HG02943 (cell line): ENCODE data around the gene LSM7.

Source experiments
- ATAC-seq: cut with Tn5 transposase; IDR thresholded peaks from one replicate; pipeline ENCODE4 v1.9.1; 2021; ENCODE audit warnings: mild to moderate bottlenecking, low read depth, moderate library complexity; ENCODE audit not compliant: unreplicated experiment

Gene LSM7

GRCh38 chr19:2338751-2339643 is 10.6 kb upstream of the LSM7 start:
- ATAC-seq, result no peak

GRCh38 chr19:2338055-2338615 is 9.7 kb upstream of the LSM7 start:
- ATAC-seq, result no peak

DNA sequence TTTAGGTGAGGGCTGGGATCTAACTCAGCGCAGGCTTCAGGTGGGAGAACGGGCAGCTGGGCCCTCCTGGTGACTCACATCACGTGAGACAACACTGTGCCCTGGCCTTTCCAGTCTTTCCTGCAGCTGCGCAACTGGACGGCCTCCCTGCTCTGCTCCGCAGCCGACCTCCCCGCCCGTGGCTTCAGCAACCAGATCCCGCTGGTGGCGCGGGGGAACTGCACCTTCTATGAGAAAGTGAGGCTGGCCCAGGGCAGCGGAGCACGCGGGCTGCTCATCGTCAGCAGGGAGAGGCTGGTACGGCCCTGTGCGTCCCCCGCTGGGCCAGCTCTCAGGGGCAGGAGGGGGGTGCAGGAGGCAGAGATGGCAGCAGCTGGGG is 8.9 kb upstream of the LSM7 start:
- ATAC-seq, result no peak

DNA sequence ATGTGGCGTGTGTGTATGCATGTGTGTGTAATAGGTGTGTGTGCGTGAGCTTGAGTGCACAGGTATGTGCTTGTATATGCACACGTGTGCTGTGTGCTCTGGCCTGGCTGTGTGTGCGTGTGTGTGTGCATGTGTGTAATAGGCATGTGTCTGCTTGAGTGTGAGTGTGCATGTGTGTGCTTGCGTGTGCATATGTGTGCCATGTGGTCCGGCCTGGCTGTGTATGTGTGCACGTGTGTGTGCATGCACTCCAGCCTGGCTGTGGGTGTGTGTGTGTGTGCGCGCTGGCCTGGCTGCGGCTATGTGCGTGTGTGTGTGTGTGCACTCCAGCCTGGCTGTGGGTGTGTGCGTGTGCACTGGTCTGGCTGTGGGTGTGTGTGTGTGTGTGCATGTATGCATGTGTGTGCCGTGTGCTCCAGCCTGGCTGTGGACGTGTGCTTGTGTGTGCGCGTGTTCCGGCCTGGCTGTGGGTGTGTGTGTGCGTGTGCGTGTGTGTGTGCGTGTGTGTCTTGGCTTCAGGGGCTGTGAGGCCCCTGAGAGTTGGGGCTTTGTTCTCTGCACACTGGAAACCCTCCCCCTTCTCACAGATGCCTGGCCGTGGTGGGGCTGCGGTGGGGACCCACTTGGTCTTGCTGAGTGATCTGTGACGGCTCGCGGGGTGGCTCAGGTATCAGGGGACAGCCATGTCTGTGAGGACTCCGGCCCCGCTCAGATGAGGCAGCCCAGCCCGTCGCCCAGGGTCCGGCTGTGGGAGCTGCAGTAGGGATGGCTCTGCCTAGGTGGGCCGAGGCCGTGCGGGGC is 8.3 kb upstream of the LSM7 start:
- ATAC-seq, result no peak

DNA sequence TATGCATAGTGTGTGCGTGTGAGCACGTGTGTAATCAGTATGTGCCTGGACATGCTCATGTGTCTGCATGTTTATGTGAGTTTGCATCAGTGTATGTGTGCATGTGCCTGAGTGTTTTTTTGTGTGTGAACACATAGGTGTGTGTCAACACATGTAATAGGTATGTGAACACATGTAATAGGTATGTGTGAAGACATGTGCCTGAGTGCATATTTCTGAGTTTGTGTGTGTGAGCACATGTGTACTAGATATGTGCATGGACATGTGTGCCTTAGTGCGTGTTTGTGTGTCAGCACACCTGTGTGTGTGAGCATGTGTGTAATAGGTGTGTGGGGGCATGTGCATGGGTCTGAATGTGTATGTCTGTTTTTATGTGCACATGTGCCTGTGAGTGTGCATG is 7.5 kb upstream of the LSM7 start:
- ATAC-seq, result no peak

DNA sequence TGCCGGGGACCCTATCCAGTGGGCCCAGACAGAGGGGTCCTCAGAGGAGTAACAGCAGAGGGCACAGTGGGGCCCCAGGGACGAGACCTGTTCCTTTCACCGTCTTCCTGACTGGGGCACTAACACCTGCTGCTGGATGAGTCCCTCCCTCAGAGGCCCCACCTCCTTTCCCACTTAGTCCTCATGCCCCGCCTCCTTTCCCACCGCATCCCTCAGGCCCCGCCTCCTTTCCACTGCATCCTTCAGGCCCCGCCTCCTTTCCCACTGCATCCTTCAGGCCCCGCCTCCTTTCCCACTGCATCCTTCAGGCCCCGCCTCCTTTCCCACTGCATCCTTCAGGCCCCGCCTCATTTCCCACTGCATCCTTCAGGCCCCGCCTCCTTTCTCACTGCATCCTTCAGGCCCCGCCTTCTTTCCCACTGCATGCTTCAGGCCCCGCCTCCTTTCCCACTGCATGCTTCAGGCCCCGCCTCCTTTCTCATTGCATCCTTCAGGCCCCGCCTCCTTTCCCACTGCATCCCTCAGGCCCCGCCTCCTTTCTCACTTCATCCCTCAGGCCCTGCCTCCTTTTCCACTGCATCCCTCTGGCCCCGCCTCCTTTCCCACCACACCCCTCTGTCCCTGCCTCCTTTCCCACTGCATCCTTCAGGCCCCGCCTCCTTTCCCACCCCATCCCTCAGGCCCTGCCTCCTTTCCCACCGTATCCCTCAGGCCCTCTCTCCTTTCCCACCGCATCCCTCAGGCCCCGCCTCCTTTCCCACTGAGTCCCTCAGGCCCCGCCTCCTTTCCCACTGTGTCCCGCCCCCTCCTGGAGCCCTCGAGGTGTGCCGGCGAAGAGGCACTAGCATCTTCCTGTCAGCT is 6.8 kb upstream of the LSM7 start:
- ATAC-seq, result no peak

DNA sequence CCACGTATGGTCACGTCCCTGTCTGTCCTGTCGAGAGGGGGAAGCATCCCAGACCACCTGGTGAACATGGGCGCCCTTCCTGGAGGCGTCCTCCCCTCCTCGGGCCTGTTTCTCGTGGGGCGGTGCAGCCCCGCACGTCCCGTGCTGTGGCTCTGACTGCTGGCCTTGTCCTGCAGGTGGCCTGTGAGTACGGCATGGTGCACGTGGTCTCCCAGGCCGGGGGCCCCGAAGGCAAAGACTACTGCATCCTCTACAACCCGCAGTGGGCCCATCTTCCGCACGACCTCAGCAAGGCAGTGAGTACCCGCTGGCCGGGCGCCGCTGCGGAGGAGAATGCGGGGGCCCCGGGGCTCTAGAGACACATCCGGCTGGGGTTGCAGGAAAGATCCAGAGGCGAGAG is 6.0 kb upstream of the LSM7 start:
- ATAC-seq, result no peak

DNA sequence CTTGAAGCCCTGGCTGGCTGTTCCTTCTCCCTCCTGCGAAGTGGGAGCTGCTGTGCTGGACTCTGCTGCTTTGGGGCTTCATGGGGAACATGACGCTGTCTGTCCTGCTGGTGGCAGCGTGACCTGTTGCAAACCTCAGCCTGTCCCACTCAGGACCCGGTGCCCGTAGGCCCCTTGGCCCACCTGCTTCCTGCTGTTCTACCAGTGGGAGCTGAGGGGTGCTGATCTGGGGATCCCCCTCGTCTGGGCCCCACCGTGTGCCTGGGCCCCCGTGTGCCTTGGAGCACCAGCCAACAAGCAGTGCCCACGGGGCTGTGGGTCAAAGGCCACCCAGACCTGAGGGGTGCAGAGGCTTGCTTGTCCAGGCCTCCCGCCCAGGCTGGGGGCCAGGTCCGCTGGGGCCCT is 5.4 kb upstream of the LSM7 start:
- no peak for ATAC-seq

- no peak for ATAC-seq
These were observed 4.8 kb upstream of the LSM7 start for GRCh38 chr19:2333027-2333806.

DNA sequence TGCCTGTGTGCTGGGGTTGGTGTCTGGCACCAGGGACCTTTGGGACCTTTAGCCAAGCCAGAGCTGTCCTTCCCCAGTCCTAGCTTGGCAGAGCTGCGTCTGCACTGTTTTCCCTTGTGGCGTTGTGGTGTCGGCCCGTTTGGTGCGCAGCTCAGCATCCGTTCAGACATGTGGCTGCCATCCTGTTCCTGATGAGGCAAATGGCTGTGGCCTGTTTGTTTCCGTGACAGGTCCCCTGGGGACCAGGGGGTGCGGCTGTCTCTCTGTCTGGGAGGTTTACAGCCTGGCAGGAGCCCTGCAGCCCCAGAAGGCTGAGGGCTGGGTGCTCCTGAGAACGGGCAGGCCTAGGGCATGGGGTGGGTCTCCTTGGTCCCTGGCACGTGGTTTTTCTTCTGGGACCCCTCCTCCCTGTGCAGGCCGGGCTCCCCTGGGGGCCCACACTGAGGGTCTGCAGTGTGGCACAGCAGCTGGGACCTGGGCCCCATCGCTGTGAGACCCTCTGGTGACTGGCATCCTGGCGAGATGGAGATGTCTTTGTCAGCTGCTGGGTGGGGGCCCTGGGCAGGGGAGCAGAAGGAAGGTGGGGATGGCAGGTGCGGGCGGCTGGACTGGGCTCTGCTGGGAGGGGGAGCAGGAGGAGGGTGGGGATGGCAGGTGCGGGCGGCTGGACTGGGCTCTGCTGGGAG is 4.1 kb upstream of the LSM7 start:
- no peak for ATAC-seq

GRCh38 chr19:2331601-2332246 is 3.3 kb upstream of the LSM7 start:
- no peak for ATAC-seq

DNA sequence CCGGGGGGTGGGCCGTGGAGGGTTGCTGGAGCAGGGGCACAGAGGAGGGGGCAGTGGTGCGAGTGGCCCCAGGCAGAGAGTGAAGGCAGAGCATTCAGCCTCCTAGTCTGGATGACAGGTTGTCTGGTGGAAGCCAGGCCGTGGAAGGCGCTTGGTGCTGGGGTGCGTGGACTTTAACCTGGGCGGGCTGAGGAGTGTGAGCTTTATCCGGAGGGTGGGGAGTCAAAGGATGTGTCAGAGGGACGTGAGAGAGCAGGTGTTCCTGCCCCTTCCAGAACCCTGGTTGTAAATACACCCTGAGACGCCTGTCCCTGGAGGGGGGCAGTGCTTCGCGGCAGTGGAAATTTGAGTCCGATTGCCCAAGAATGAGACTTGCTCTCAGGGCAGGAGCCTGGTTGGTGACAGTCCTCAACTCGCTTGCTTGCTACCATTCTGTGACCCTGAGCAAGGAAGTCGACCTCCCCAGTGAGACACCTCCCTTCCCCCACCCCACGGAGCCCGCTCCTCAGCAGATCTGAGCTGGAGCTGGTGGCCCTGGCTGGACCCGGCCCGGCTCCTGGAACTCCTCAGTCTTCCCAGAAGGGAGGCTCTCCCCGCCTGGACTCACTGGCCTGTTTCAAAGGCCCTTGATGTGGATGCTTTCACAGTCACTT is 2.4 kb upstream of the LSM7 start:
- ATAC-seq, result no peak

DNA sequence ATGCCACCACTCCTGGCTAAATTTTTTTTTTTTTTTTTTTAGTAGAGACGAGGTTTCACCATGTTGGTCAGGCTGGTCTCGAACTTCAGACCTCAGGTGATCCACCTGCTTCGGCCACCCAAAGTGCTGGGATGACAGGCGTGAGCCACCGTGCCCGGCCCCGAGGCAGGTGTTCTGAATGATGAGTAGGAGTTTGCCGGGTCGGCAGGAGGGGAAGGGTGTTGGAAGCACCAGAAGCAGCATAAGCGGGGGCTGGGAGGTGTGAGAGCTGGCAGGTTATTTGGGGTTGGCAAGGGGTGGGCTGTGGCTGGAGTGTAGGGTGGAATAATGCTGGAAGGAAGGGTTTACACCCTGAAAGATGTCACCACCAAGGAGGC is 1.9 kb upstream of the LSM7 start:
- no peak for ATAC-seq

GRCh38 chr19:2329501-2329916 is 1.1 kb upstream of the LSM7 start:
- ATAC-seq, result no peak

DNA sequence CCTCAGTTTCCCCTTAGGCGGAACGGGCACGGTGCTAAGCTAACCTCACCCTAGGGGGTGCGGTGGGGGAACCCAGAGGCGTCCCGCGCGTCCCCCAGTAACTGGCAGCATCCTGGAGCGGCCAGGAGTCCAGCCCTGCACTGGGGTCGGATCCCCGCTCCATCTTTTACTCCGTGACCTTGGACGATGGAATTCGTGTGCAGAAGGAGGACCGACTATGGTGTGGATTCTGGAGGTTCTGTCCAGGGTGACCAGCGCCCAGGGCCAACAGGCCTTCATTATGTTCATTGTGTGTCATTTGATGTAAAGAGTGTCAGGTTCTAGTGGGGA is 728 bp upstream of the LSM7 start:
- ATAC-seq, result no peak

GRCh38 chr19:2327773-2328400 is 499 bp downstream of the LSM7 start:
- no peak for ATAC-seq

DNA sequence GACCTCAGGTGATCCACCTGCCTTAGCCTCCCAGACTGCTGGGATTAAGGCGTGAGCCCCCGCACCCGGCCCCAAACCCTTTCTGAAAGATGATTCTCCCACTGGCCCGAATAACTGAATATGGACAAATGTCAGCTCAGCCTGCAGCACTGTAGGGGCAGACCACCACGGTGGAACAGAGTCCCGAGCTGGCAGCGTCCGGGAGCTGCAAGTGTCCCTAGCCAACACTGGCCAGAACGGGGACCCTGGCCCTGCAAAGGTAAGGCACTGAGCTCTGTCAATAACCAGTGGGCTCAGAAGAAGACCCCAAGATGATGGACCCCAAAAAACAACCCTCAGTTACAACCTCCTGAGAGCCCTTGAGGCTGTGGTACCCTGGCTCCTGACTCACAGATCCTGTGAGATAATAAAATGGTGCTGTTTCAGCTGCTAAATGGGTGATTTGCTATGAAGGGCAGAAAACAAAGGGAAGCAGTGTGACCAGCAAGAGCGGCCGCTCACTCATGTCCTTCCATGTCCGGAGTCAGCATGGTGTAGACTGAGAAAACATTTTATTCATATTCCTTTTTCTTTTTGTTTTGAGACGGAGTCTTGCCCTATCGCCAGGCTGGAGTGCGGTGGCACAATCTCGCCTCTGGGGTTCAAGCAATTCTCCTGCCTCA is 1.6 kb downstream of the LSM7 start:
- ATAC-seq, result no peak
